Gastrocnemius medialis (tissue), 4 donors: ENCODE results near the gene C1orf185.

Experiments
- POLR2A ChIP-seq, 2 donors: fragments of 450-650 bp; IDR thresholded peaks; one replicate each; pipeline ENCODE4 v1.6.1; 2017; ENCODE audit warnings: antibody characterized with exemption in 2 of 2, mild to moderate bottlenecking in 2 of 2, moderate library complexity in 2 of 2
- TF ChIP-seq, protein P1 (sequence below), 5 experiments: fragments of 450-650 bp in 3 of 5; fragments of 200-600 bp in 2 of 5; sonication (generic) in 2 of 5; IDR thresholded peaks in 4 of 5; conservative IDR thresholded peaks in 1 of 5; 1 replicate in 4 of 5; 2 replicates in 1 of 5; pipeline ENCODE4 v1.5.1; 2016 to 2019; ENCODE audit warnings: antibody characterized with exemption in 5 of 5, mild to moderate bottlenecking in 3 of 5, moderate library complexity in 3 of 5

DNA sequence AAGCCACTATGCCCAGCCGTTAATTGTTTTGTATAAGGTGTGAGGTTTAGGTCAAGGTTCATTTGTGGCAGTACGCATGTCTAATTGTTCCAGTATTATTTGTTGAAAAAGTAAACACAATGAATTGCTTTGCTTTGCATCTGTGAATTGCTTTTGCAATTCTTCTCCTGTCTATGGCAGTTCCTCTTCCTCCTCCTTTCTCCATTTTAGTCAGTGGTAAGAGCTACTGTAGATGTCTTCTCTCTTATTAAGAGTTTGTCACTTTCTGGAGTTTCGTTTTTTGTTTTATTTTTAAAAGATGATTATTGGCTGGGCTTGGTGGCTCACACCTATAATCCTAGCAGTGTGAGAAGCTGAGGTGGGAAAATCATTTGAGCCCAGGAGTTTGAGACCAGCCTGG lies 29.2 kb downstream of the C1orf185 start:
- no peak for TF ChIP-seq POLR2A (IDR thresholded peaks at IDR 0.05)
- TF ChIP-seq, protein P1, sequence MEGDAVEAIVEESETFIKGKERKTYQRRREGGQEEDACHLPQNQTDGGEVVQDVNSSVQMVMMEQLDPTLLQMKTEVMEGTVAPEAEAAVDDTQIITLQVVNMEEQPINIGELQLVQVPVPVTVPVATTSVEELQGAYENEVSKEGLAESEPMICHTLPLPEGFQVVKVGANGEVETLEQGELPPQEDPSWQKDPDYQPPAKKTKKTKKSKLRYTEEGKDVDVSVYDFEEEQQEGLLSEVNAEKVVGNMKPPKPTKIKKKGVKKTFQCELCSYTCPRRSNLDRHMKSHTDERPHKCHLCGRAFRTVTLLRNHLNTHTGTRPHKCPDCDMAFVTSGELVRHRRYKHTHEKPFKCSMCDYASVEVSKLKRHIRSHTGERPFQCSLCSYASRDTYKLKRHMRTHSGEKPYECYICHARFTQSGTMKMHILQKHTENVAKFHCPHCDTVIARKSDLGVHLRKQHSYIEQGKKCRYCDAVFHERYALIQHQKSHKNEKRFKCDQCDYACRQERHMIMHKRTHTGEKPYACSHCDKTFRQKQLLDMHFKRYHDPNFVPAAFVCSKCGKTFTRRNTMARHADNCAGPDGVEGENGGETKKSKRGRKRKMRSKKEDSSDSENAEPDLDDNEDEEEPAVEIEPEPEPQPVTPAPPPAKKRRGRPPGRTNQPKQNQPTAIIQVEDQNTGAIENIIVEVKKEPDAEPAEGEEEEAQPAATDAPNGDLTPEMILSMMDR (IDR thresholded peaks at IDR 0.05 in 4 of 5, conservative IDR thresholded peaks at IDR 0.05 in 1 of 5) = no peak
